Psoas muscle (tissue), 8 donors: ENCODE data around the gene THOC6. TPM values are rescaled to one million over a fixed set of nuclear protein-coding genes. Genes with fewer than 3 reads are reported as not detected.
"Not testable (repeated sequence)": the region's sequence is repeated elsewhere in the genome, so short reads cannot be mapped to it uniquely, and the experiment has no call there.

Experiments used
- ATAC-seq, 4 donors: fragments of 200-7000 bp; cut with Tn5 transposase; one replicate each; pipeline ENCODE4 v1.9.1; 2020; ENCODE audit warnings: moderate library complexity in 3 of 4, mild to moderate bottlenecking in 2 of 4
- DNase-seq, 2 donors: peaks; one replicate each; pipeline ENCODE4 v3.0.0-alpha.2; 2020
- H3K27ac ChIP-seq: fragments of 200-600 bp; one replicate; pipeline ENCODE4 v1.8.0; 2022
- H3K27me3 ChIP-seq, 3 donors: fragments of 200-600 bp in 1 of 3; one replicate each; pipeline versions ENCODE4 v1.6.1 to v1.8.0; 2013 to 2022; ENCODE audit warnings: low read length in 2 of 3, mild to moderate bottlenecking in 2 of 3, moderate library complexity in 1 of 3; ENCODE audit not compliant: insufficient read depth in 3 of 3
- H3K36me3 ChIP-seq, 2 donors: fragments of 200-600 bp in 1 of 2; one replicate each; pipeline versions ENCODE4 v1.6.1 to v1.8.0; 2013 to 2022; ENCODE audit warnings: low read depth in 1 of 2, mild to moderate bottlenecking in 1 of 2, moderate library complexity in 1 of 2; ENCODE audit not compliant: insufficient read depth in 1 of 2
- H3K4me1 ChIP-seq: fragments of 200-600 bp; one replicate; pipeline ENCODE4 v1.8.0; 2022
- H3K4me3 ChIP-seq: fragments of 200-600 bp; one replicate; pipeline ENCODE4 v1.8.0; 2022; ENCODE audit warnings: mild to moderate bottlenecking
- H3K9me3 ChIP-seq: fragments of 200-600 bp; one replicate; pipeline ENCODE4 v1.8.0; 2022
- WGBS, 3 donors: extraction: QIAGEN DNeasy Blood & Tissue Kit; methylation state at CpG; one replicate each; pipeline versions ENCODE4 v1.1.6 to v1.1.7; 2013; 5-methylcytosine and 5-hydroxymethylcytosine counted together
- intact Hi-C, 2 donors: fragments of 100-400 bp; cut with DNase I; formaldehyde crosslinking; loops; one replicate each; pipeline versions ENCODE4 v1.11.0 to v1.14.2; 2022
- polyA plus RNA-seq, 3 donors: library from polyadenylated mRNA; stranded (reverse); fragments of 200-250 nt; gene quantifications; one replicate each; pipeline ENCODE4 v1.2.3, GENCODE V29; 2013
- total RNA-seq, 4 donors: library from RNA; stranded (reverse); fragmentation: NEBNext Ultra II Directional in 2 of 4; extraction: Animal tissue kit (Norgen Biotek cat#: 25700) in 2 of 4; gene quantifications; one replicate each; pipeline versions ENCODE4 v1.2.1 to v1.2.4, GENCODE V29; 2021 to 2023
- TF ChIP-seq, protein P1 (sequence below): fragments of 200-600 bp; IDR thresholded peaks from one replicate; pipeline ENCODE4 v1.8.0; 2022; ENCODE audit warnings: antibody characterized with exemption
- donor health status: healthy with polysubstance abuse.
- donor health status: DM: no; HTN: no; CAD: no; lungs with moderate emphysema.
- donor health status: Bipolar disorder and iron deficiency.
- donor health status: healthy.
- donor health status: DM: yes; HTN: yes; CAD: no.
- donor health status: DM: no; HTN: no; CAD: no.
- donor health status: DM: no; HTN: no; CAD: no.
- donor health status: DM: yes; HTN: yes; CAD: no.

The THOC6 gene
- total and polyA plus RNA-seq, 7 donors, result 17.0 to 72.2 (median 26.9) TPM

DNA sequence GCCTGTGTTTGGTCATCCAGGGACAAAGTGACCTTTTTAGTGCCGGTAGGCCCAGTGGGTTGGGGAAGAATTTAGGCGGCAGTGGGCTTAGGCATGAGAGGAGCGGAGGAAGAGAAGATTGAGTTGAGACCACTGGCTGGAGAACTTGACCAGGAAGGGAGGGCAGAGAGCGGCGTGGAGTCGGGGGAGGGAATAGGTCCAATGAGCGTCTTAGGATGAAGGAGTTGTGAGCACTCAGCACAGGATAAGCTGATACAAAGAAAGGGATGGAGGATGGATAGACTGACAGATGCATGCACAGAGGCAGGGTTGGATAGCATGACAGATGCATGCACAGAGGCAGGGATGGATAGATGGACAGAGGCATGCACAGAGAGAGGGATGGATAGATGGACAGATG is 49.6 kb downstream of the THOC6 start:
- WGBS, 3 donors, result 79 to 88% (median 82%) methylated on average over 7 of the region's 7 CpGs
- Histone ChIP-seq H3K4me3 (no peak overlapping the region), H3K4me1 (no peaks in the 10 kb centered on the region), H3K9me3 (no peaks in the 10 kb centered on the region), H3K27ac (no peak overlapping the region), H3K36me3 (peaks cover 0 to 3% of the 10 kb centered on the region in 2 donors), H3K27me3 (no peaks in the 10 kb centered on the region)
- ATAC-seq, result no peak
- intact Hi-C loops, result no loop called here
- TF ChIP-seq, protein P1, sequence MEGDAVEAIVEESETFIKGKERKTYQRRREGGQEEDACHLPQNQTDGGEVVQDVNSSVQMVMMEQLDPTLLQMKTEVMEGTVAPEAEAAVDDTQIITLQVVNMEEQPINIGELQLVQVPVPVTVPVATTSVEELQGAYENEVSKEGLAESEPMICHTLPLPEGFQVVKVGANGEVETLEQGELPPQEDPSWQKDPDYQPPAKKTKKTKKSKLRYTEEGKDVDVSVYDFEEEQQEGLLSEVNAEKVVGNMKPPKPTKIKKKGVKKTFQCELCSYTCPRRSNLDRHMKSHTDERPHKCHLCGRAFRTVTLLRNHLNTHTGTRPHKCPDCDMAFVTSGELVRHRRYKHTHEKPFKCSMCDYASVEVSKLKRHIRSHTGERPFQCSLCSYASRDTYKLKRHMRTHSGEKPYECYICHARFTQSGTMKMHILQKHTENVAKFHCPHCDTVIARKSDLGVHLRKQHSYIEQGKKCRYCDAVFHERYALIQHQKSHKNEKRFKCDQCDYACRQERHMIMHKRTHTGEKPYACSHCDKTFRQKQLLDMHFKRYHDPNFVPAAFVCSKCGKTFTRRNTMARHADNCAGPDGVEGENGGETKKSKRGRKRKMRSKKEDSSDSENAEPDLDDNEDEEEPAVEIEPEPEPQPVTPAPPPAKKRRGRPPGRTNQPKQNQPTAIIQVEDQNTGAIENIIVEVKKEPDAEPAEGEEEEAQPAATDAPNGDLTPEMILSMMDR, result no peak
- no peak for DNase-seq

DNA sequence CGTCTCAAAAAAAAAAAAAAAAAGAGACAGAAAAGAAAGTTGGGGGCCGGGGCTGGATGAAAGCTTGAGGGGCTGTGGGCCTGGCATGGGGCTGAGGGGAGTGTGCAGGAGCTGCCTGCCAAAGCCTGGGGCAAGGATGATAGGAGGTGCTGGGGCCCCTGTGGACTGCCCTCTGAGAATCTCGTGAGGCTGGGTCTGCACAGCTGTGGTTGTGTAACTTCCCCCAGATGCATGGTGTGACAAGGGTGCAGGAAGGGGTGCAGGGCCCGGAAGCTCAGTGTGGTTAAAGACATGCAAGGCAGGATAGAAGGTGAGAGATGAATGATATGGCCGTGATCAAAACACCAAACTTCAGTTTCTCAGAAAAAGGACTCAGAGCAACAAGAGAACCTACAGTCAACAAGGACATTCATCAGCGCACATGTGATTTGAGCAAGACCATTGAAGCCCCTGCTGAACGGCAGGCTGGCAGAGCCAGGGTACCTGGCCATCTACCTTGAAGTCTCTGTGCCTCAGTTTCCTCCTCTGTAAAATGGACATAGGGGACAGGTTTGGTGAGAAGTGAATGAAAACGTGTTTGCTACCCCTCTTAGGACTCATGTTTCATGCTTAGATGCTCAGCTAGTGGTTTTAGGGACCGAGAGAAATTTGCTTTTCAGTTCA is 51.2 kb downstream of the THOC6 start:
- H3K4me1 ChIP-seq, result no peaks in the 10 kb centered on the region
- 62 to 71% (median 71%) methylated on average over 8 to 9 of the region's 9 CpGs for WGBS, 3 donors
- H3K27me3 ChIP-seq, result no peaks in the 10 kb centered on the region
- ATAC-seq, result peak in 2 of 4 donors; percentile 32 to 48
- no peak overlapping the region for H3K4me3 ChIP-seq
- TF ChIP-seq, protein P1, result no peak
- intact Hi-C loops, result no loop called here
- DNase-seq, result peak in 1 of 2 donors; percentile 55
- no peaks in the 10 kb centered on the region for H3K36me3 ChIP-seq
- no peak overlapping the region for H3K27ac ChIP-seq
- no peaks in the 10 kb centered on the region for H3K9me3 ChIP-seq

DNA sequence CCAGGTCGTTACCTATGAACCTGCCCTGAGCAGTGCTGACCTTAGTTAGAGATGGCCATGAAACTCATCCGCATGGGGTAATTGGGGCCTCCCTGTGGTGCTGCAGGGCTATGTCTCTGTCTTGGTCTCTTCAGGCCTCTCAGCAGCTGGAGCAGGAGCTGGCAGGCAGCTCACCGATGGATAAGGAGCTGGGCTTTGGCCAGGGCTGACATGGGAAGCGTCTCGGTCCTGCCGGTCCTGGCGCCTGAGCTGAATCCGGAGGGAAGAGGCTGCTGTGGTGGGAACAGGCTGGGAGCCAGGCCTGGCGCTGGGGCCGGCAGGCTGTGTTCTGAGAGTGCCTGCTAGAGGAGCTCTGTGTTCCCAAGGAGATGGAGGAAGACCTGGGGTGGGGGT is 51.7 kb downstream of the THOC6 start:
- Histone ChIP-seq H3K36me3 (no peaks in the 10 kb centered on the region), H3K4me3 (no peak overlapping the region), H3K27me3 (no peaks in the 10 kb centered on the region), H3K4me1 (no peaks in the 10 kb centered on the region), H3K9me3 (no peaks in the 10 kb centered on the region), H3K27ac (no peak overlapping the region)
- DNase-seq, result no peak
- ATAC-seq, result no peak
- intact Hi-C loops, result no loop called here
- WGBS, 3 donors, result 36 to 42% (median 40%) methylated on average over 10 of the region's 10 CpGs
- TF ChIP-seq, protein P1, result no peak

DNA sequence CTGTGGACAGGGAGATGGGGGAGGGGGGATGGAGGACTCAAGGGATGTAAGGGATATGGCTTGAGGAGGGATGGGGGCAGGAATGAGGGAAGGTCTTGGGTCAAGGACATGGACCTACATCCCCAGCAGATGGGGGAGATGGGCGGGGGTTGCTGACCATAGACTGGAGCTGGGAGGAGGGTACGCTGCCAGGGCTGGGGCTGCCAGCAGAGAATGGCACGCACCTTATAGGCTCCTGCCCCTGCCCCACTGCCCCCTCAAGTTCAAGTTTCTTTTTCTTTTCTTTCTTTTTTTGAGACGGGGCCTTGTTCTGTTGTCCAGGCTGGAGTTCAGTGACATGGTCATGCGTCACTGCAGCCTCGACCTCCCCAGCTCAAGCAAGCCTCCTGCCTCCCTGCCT is 52.1 kb downstream of the THOC6 start:
- H3K27me3 ChIP-seq, ATAC-seq, H3K4me3 ChIP-seq, H3K36me3 ChIP-seq, H3K27ac ChIP-seq, intact Hi-C loops, H3K4me1 ChIP-seq, H3K9me3 ChIP-seq: not testable (repeated sequence)
- 86 to 100% (median 89%) methylated on average over 4 to 6 of the region's 6 CpGs for WGBS, 3 donors
- peak in 1 of 2 donors; percentile 32 for DNase-seq

DNA sequence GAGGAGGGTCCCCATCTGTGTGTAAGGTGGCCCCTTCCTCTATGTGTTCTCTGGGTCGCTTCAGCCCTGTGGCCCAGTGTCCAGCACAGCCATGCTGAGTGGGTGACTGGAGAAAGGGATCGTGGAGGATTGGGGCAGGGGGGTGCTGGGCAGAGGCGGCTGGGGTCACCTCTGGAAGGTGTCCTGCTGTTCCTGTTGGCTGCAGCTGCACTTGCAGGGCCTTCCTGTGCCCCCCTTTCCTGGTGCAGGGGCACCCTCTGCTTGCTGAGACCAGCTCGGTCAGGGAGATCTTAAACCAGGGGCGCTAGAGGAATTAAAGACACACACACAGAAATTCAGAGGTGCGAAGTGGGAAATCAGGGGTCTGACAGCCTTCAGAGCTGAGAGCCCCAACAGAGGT is 52.7 kb downstream of the THOC6 start:
- no peak overlapping the region for H3K27ac ChIP-seq
- H3K4me3 ChIP-seq, result no peak overlapping the region
- no peaks in the 10 kb centered on the region for H3K36me3 ChIP-seq
- no peak for ATAC-seq
- no peaks in the 10 kb centered on the region for H3K4me1 ChIP-seq
- TF ChIP-seq, protein P1, result no peak
- DNase-seq, result peak in 1 of 2 donors; percentile 48
- H3K9me3 ChIP-seq, result no peaks in the 10 kb centered on the region
- 60 to 71% (median 69%) methylated on average over 6 of the region's 6 CpGs for WGBS, 3 donors
- no peaks in the 10 kb centered on the region for H3K27me3 ChIP-seq
- intact Hi-C loops, result no loop called here

Other genes starting within 250 kb of the THOC6 start
- 100 to 1,000 TPM; 226 to 317 (median 296) TPM for gene ELOB, start 246.8 kb upstream of the THOC6 start, total RNA-seq
- gene ELOB, start 246.8 kb upstream of the THOC6 start, polyA plus RNA-seq, result 100 to 1,000 TPM; 344 to 660 (median 388) TPM
- not detected for gene PRSS33, start 236.5 kb upstream of the THOC6 start, total RNA-seq
- gene PRSS33, start 236.5 kb upstream of the THOC6 start, polyA plus RNA-seq, result not detected
- not detected for gene PRSS41, start 225.6 kb upstream of the THOC6 start, total RNA-seq
- not detected for gene PRSS41, start 225.6 kb upstream of the THOC6 start, polyA plus RNA-seq
- not detected for gene PRSS21, start 206.8 kb upstream of the THOC6 start, total RNA-seq
- gene PRSS21, start 206.8 kb upstream of the THOC6 start, polyA plus RNA-seq, result under 1 TPM; 0.05 to 0.20 (median 0.10) TPM
- not detected for gene ZG16B, start 193.7 kb upstream of the THOC6 start, total RNA-seq
- gene ZG16B, start 193.7 kb upstream of the THOC6 start, polyA plus RNA-seq, result under 1 TPM in 1 of 3 donors, not detected in 2; 0.62 TPM
- under 1 TPM in 1 of 4 donors, not detected in 3; 0.20 TPM for gene PRSS22, start 165.9 kb upstream of the THOC6 start, total RNA-seq
- under 1 TPM in 2 of 3 donors, not detected in 1; 0.07 to 0.13 TPM for gene PRSS22, start 165.9 kb upstream of the THOC6 start, polyA plus RNA-seq
- gene FLYWCH2, start 140.8 kb upstream of the THOC6 start, total RNA-seq, result 10 to 100 TPM; 14.1 to 15.7 (median 15.4) TPM
- 10 to 100 TPM; 26.5 to 39.4 (median 35.5) TPM for gene FLYWCH2, start 140.8 kb upstream of the THOC6 start, polyA plus RNA-seq
- 10 to 100 TPM; 33.0 to 55.5 (median 40.3) TPM for gene FLYWCH1, start 112.1 kb upstream of the THOC6 start, total RNA-seq
- gene FLYWCH1, start 112.1 kb upstream of the THOC6 start, polyA plus RNA-seq, result 10 to 100 TPM; 21.2 to 65.2 (median 24.7) TPM
- gene KREMEN2, start 59.8 kb upstream of the THOC6 start, total RNA-seq, result not detected
- gene KREMEN2, start 59.8 kb upstream of the THOC6 start, polyA plus RNA-seq, result under 1 TPM in 2 of 3 donors, not detected in 1; 0.01 to 0.04 TPM
- gene PAQR4, start 54.7 kb upstream of the THOC6 start, total RNA-seq, result 10 to 100 TPM in 1 of 4 donors, 1 to 10 TPM in 3; 4.6 to 15.9 (median 8.1) TPM
- gene PAQR4, start 54.7 kb upstream of the THOC6 start, polyA plus RNA-seq, result 10 to 100 TPM; 12.3 to 26.1 (median 15.0) TPM
- gene PKMYT1, start 43.6 kb upstream of the THOC6 start, total RNA-seq, result 1 to 10 TPM in 1 of 4 donors, under 1 TPM in 3; 0.27 to 1.2 (median 0.56) TPM
- 1 to 10 TPM in 2 of 3 donors, under 1 TPM in 1; 0.84 to 3.7 (median 2.0) TPM for gene PKMYT1, start 43.6 kb upstream of the THOC6 start, polyA plus RNA-seq
- 1 to 10 TPM in 1 of 4 donors, under 1 TPM in 3; 0.17 to 2.2 (median 0.86) TPM for gene CLDN9, start 11.1 kb upstream of the THOC6 start, total RNA-seq
- 1 to 10 TPM in 1 of 3 donors, under 1 TPM in 2; 0.12 to 1.3 (median 0.18) TPM for gene CLDN9, start 11.1 kb upstream of the THOC6 start, polyA plus RNA-seq
- not detected for gene CLDN6, start 5.9 kb upstream of the THOC6 start, total RNA-seq
- gene CLDN6, start 5.9 kb upstream of the THOC6 start, polyA plus RNA-seq, result 1 to 10 TPM in 1 of 3 donors, under 1 TPM in 2; 0.05 to 5.5 (median 0.45) TPM
- 100 to 1,000 TPM; 139 to 181 (median 156) TPM for gene TNFRSF12A, start 3.7 kb upstream of the THOC6 start, total RNA-seq
- 100 to 1,000 TPM in 2 of 3 donors, 10 to 100 TPM in 1; 69.5 to 889 (median 227) TPM for gene TNFRSF12A, start 3.7 kb upstream of the THOC6 start, polyA plus RNA-seq
- 100 to 1,000 TPM in 2 of 4 donors, 10 to 100 TPM in 2; 65.1 to 258 (median 129) TPM for gene HCFC1R1, start 93 bp upstream of the THOC6 start, total RNA-seq
- gene HCFC1R1, start 93 bp upstream of the THOC6 start, polyA plus RNA-seq, result 100 to 1,000 TPM; 131 to 233 (median 216) TPM
- not detected for gene BICDL2, start 12.9 kb downstream of the THOC6 start, total RNA-seq
- under 1 TPM in 2 of 3 donors, not detected in 1; 0.01 to 0.18 TPM for gene BICDL2, start 12.9 kb downstream of the THOC6 start, polyA plus RNA-seq
- gene MMP25, start 22.5 kb downstream of the THOC6 start, total RNA-seq, result 1 to 10 TPM in 3 of 4 donors, under 1 TPM in 1; 0.67 to 2.3 (median 1.2) TPM
- 1 to 10 TPM in 1 of 3 donors, under 1 TPM in 2; 0.13 to 1.2 (median 0.23) TPM for gene MMP25, start 22.5 kb downstream of the THOC6 start, polyA plus RNA-seq
- 100 to 1,000 TPM in 3 of 4 donors, 10 to 100 TPM in 1; 90.5 to 192 (median 123) TPM for gene IL32, start 41.6 kb downstream of the THOC6 start, total RNA-seq
- 100 to 1,000 TPM; 302 to 749 (median 618) TPM for gene IL32, start 41.6 kb downstream of the THOC6 start, polyA plus RNA-seq
- gene ZSCAN10, start 75.3 kb downstream of the THOC6 start, total RNA-seq, result under 1 TPM in 1 of 4 donors, not detected in 3; 0.16 TPM
- under 1 TPM in 1 of 3 donors, not detected in 2; 0.07 TPM for gene ZSCAN10, start 75.3 kb downstream of the THOC6 start, polyA plus RNA-seq
- 1 to 10 TPM; 1.8 to 4.1 (median 1.9) TPM for gene ZNF205, start 88.6 kb downstream of the THOC6 start, total RNA-seq
- 1 to 10 TPM; 1.9 to 5.4 (median 4.6) TPM for gene ZNF205, start 88.6 kb downstream of the THOC6 start, polyA plus RNA-seq
- gene ZNF213, start 111.0 kb downstream of the THOC6 start, total RNA-seq, result 10 to 100 TPM in 1 of 4 donors, 1 to 10 TPM in 3; 8.1 to 11.6 (median 9.2) TPM
- gene ZNF213, start 111.0 kb downstream of the THOC6 start, polyA plus RNA-seq, result 10 to 100 TPM in 2 of 3 donors, 1 to 10 TPM in 1; 7.9 to 19.1 (median 18.9) TPM
- gene OR1F1, start 164.2 kb downstream of the THOC6 start, total RNA-seq, result not detected
- gene OR1F1, start 164.2 kb downstream of the THOC6 start, polyA plus RNA-seq, result not detected
- 1 to 10 TPM; 2.8 to 4.0 (median 3.4) TPM for gene ZNF200, start 211.1 kb downstream of the THOC6 start, total RNA-seq
- 1 to 10 TPM; 1.3 to 5.8 (median 2.6) TPM for gene ZNF200, start 211.1 kb downstream of the THOC6 start, polyA plus RNA-seq
- under 1 TPM; 0.24 to 0.81 (median 0.69) TPM for gene MEFV, start 232.6 kb downstream of the THOC6 start, total RNA-seq
- gene MEFV, start 232.6 kb downstream of the THOC6 start, polyA plus RNA-seq, result under 1 TPM; 0.07 to 0.09 (median 0.08) TPM